ENCODE data around the gene PDLIM4.
A peak's percentile ranks its signal among the peaks of the same experiment; 100 is the strongest.

PDLIM4 gene

DNA sequence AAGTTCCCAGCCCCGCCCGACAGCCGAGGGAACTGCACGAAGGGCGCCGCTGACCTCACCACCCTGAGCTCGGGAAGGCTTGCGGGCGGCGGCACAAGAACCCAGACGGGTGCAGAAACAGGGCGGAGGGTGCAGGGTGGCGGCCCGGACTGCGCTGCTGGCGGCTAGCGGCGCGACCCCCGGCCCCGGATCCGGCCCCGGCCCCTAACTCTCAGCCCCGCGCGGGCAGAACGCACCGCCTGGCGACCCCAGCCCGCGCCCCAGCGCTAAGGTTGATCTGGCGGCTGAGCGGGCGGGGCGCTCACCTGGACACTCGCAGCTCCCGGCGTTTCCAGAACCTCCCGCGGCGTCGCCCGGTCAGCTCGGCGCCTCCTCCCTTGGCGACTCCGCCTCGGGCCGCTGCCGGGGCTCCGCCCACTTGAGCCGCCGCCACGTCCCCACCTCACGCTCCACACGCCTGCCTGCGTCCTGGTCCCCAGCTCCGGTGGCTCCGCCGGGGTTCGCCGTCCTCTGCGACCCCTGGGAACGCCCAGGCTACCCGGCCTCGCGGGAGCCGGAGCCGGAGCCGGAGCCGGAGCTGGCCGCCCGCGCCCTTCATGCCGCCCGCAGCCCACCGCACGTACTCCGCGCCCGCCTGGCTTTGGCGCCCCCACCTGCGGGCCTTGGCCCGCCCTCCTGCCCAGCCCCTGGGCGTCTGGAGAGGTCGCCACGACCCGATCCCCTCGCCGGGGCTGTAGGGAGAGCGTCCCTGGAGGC is 29.8 kb upstream of the PDLIM4 start, which contains the start of gene P4HA2:
TSS of gene P4HA2 (minus strand) at position 369 of the 756 bp plus-strand sequence. CDS start 9,227 bp downstream, outside the sequence.
- peak in 1 of 4 experiments; percentile 8 for DNase-seq

GRCh38 chr5:132228241-132229035 is 29.1 kb upstream of the PDLIM4 start:
- DNase-seq: no peak

- no peak for DNase-seq
Observed at GRCh38 chr5:132229236-132229635, 28.3 kb upstream of the PDLIM4 start.

GRCh38 chr5:132230871-132231270 is 26.6 kb upstream of the PDLIM4 start:
- no peak for DNase-seq

DNA sequence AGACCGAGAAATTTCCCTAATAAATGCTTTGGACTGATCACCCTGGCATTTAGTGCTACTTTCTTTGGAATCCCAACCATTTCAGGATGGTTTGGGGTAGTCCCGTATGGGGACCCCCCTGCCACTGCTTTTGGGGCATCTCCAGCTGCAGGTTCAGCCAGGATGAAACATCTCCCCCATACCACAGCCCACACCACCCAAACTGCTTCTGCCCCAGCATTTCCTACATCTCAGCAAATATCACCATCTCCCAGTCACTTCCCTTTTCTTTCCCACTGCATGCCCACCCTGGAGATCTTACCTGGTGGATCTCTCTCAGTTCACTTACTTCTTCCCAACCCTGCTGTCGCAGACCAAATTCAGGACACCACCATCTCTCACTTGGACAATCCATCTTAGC is 25.0 kb upstream of the PDLIM4 start:
- no peak for DNase-seq

GRCh38 chr5:132233081-132233480 is 24.4 kb upstream of the PDLIM4 start:
- no peak for DNase-seq

DNA sequence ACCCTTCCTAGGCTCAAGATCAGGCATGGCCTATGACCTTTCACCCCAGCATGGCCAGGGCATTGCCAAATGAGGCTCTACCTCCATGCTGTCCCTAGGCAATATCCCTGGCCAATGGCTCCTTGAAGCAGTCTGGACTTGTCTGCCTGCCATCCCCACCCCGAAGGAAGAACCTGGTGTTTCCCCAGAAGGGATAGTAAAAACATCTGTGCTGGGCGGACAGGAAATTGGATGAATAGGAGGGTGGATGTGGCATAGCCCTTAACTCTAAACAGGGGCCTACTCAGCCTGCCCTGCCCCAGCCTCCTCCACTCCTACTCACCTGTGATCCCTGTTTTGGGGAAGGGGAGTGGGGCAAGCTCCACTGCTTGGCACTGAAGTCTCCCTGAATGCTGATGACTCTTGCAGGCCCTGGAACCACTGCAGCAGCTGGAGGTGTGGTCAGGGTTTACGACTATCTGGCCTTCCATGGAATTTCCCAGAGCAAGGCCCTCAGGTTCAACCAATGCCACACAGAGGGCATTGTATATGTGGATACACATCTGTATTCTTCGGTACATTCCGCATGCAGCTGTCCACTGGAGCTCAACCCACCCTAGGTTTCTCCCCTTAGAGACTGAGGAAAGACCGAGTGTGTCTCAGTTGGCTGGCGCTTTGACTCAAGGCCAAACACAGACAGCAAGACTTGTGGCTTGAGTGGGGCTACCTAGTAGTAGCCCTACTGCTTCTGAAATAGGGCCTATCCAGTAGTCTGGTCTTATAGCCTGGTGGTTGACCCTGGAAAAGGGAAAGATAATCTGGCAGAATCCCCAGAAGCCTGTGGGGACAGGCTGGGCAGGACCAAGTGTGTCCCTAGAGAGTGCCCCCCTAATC is 23.4 kb upstream of the PDLIM4 start:
- no peak for DNase-seq

GRCh38 chr5:132234684-132235062 is 22.8 kb upstream of the PDLIM4 start:
- no peak for DNase-seq

- no peak for DNase-seq
Observed at GRCh38 chr5:132235340-132235739, 22.2 kb upstream of the PDLIM4 start.

DNA sequence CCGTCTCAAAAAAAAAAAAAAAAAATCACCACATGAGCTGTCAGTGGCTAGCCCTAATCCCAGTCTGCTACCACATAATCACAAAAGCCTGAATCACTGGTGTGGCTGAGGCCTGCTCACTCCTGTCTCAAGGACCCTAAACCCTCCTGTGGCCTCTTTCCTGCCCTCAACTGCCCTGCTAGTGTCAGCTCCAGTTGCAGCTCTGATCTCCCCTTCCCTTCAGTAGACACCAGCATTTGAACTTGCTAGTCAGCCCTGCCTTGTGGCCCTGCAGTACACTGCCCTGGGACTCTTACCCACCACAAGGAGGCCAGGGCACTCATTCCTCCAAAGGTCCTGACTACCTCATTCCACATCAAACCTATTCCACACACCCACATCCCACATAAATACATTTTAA is 20.4 kb upstream of the PDLIM4 start:
- DNase-seq: no peak

DNA sequence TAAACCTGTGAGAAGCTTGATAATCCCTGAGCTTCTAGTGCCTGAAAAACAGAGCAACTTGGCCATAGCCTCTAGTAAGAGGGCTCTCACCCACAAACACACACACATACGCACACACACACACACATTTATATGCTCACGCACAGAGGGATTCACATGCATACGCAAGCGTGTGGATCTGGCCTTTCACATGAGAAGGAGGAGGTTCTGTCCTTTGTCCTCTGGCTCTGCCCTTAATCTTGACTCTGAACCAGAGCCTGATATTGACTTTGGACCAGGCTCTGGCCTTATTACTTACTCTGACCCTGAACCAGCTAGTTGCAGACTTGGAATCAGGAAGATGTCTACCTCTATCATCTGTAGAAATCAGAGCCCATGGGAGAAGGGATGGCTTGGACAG is 19.8 kb upstream of the PDLIM4 start:
- DNase-seq: no peak

GRCh38 chr5:132238169-132238744 is 19.2 kb upstream of the PDLIM4 start:
- DNase-seq: peak; percentile 34 to 66 (median 51)

- DNase-seq: no peak
Observed at GRCh38 chr5:132238901-132239500, 18.5 kb upstream of the PDLIM4 start.

DNA sequence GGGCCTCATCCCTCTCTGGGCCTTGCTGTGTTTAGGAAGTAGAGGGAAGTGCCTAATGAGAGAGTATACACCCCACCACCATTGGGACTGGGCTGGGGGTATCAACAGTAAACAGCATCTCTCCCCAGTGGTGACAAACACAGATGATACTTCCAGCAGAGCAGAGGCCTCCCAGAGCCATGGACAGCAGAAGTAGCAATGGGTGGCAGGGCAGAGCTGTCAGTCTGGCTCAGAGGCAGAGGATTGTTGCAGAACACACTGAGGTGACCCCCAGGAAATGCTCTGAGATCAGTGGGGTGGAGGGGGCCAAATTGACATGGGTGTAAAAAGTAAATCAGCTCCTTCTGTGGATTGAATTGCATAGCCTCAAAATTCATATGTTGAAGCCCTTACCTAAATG is 17.7 kb upstream of the PDLIM4 start:
- DNase-seq: no peak

GRCh38 chr5:132243366-132243977 is 14.0 kb upstream of the PDLIM4 start:
- no peak for DNase-seq

DNA sequence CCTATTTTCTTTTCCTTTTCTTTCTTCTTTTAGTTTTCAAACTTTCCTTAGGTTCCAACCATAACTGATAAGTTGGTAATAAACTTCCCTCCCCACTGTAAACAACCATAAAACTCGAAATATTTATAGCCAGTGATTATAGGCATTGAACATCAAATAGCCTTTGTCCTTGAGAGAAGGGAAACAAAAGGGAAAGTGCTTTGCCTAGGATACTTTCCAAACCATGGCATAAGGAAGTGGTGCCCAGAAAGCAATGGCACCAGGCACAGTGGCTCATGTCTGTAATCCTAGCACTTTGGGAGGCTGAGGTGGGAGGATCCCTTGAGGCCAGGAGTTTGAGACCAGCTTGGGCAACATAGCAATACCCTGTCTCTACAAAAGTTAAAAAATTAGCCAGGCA is 11.9 kb upstream of the PDLIM4 start:
- DNase-seq: no peak

DNA sequence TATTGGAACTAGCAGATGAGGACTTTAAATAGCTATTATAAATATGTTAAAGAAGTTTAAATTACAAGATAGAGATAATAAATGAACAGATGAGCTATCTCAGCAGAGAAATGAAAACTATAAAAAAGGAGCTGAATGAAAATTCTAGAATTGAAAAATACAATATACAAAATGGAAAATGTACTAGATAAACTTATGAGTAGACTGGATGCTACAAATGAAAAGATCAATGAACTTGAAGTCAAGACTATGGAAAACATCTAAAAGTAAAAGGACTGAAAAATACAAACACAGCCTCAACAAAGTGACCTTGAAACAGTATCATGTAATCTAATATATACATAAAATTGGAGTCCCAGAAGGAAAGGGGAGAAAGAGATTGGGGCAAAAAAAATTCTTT is 10.7 kb upstream of the PDLIM4 start:
- DNase-seq: no peak

DNA sequence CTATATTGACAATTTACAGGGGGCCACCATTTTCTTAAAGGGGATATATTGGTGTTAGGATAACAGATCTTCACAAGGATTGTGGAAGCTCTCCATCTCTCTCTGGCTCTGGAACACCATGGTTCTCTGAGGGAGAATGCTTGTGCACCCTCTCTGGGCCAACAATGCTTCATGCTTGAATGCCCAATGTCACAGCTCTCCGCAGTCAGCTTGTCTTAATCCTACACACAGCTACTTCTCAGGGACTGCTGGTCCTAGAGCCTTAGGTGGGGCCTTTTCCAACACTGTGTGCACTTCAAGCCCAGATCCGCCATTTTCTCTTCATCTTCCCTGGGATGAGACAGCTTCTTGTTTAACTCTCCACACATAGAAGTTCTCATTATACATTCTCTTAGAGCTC is 6.9 kb upstream of the PDLIM4 start:
- DNase-seq: no peak

GRCh38 chr5:132251220-132251725 is 6.2 kb upstream of the PDLIM4 start:
- DNase-seq: no peak

DNA sequence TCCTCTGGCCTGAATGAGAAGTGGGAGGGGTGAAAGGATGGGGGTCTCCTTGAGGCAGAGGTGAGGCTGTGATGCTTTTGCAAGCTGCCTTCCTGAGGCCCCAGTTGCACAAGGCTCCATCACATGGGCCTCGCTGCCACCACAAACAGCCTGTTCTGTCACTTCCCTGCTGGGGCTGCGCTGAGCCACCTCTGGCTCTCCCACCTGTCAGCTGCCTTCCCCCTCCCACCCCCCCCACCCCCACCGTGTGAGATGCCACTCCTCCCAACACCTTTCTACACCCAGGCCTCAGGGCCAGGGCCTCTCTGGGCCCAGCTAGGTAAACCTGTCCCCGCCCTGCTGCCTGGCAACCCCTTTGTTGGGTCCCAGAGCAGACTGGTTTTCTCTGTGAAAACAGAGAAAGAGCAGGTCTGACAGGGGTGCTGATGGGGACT is 4.5 kb upstream of the PDLIM4 start:
- no peak for DNase-seq

GRCh38 chr5:132253452-132254320 is 3.8 kb upstream of the PDLIM4 start:
- DNase-seq: no peak

All from activated CD4-positive, CD25-positive, alpha-beta regulatory T cell (primary cell).